HEK293T (cell line): ENCODE data around the gene ERCC5.

ENCODE experiments used
- CTCF ChIA-PET: fragments of 350-600 bp; formaldehyde crosslinking; extraction: SDS; loops from one replicate; lab custom pipeline; 2021; ENCODE audit warnings: antibody characterized with exemption, inconsistent platforms; lab: Yijun Ruan, JAX
- POLR2A ChIA-PET: fragments of 350-600 bp; formaldehyde crosslinking; extraction: SDS; loops from one replicate; lab custom pipeline; 2020; ENCODE audit warnings: antibody characterized with exemption, inconsistent platforms; lab: Yijun Ruan, JAX
- DNase-seq: peaks from one replicate; pipeline ENCODE4 v3.0.0; 2012; ENCODE audit warnings: mixed read lengths; ENCODE audit errors: extremely low spot score
- ARNT ChIP-seq: fragments of 450-650 bp; IDR thresholded peaks from 2 replicates; pipeline ENCODE4 v1.6.1; 2017; ENCODE audit warnings: mild to moderate bottlenecking
- BHLHE40 ChIP-seq: fragments of 450-650 bp; IDR thresholded peaks from 2 replicates; pipeline ENCODE4 v1.6.1; 2016; ENCODE audit warnings: mild to moderate bottlenecking, moderate library complexity, borderline replicate concordance
- CTBP1 ChIP-seq: fragments of 450-650 bp; IDR thresholded peaks from 2 replicates; pipeline ENCODE4 v1.6.1; 2016; ENCODE audit warnings: borderline replicate concordance
- ELF4 ChIP-seq: fragments of 450-650 bp; IDR thresholded peaks from 2 replicates; pipeline ENCODE4 v1.6.1; 2017; ENCODE audit warnings: antibody characterized with exemption
- FOXA1 ChIP-seq: fragments of 450-650 bp; IDR thresholded peaks from 2 replicates; pipeline ENCODE4 v1.6.1; 2016; ENCODE audit warnings: mild to moderate bottlenecking
- FOXK2 ChIP-seq: fragments of 450-650 bp; IDR thresholded peaks from 2 replicates; pipeline ENCODE4 v1.6.1; 2016; ENCODE audit warnings: mild to moderate bottlenecking
- FOXM1 ChIP-seq: fragments of 450-650 bp; IDR thresholded peaks from 2 replicates; pipeline ENCODE4 v1.6.1; 2017; ENCODE audit warnings: mild to moderate bottlenecking, borderline replicate concordance
- HDGF ChIP-seq: fragments of 450-650 bp; IDR thresholded peaks from 2 replicates; pipeline ENCODE4 v1.6.1; 2017; ENCODE audit warnings: antibody characterized with exemption, borderline replicate concordance
- L3MBTL2 ChIP-seq: fragments of 450-650 bp; conservative IDR thresholded peaks from 2 replicates; pipeline ENCODE4 v1.6.1; 2016; ENCODE audit warnings: mild to moderate bottlenecking
- LEF1 ChIP-seq: fragments of 450-650 bp; IDR thresholded peaks from 2 replicates; pipeline ENCODE4 v1.6.1; 2017; ENCODE audit warnings: mild to moderate bottlenecking, borderline replicate concordance
- NFRKB ChIP-seq: fragments of 450-650 bp; IDR thresholded peaks from 2 replicates; pipeline ENCODE4 v1.6.1; 2016; ENCODE audit warnings: mild to moderate bottlenecking, moderate library complexity
- SP1 ChIP-seq: fragments of 450-650 bp; IDR thresholded peaks from 2 replicates; pipeline ENCODE4 v1.6.1; 2017
- SUZ12 ChIP-seq: fragments of 450-650 bp; IDR thresholded peaks from 2 replicates; pipeline ENCODE4 v1.6.1; 2016; ENCODE audit warnings: mild to moderate bottlenecking
- TARDBP ChIP-seq: fragments of 450-650 bp; IDR thresholded peaks from 2 replicates; pipeline ENCODE4 v1.6.1; 2016
- ZNF384 ChIP-seq: fragments of 450-650 bp; IDR thresholded peaks from 2 replicates; pipeline ENCODE4 v1.6.1; 2016
- TF ChIP-seq, protein P1 (sequence below): fragments of 450-650 bp; IDR thresholded peaks from 2 replicates; pipeline ENCODE4 v1.6.1; 2016

ERCC5 gene

GRCh38 chr13:102875256-102875655, 29.4 kb downstream of the ERCC5 start:
- no peak for TF ChIP-seq CTBP1
- TF ChIP-seq FOXA1 = no peak
- no peak for TF ChIP-seq LEF1
- TF ChIP-seq, protein P1, sequence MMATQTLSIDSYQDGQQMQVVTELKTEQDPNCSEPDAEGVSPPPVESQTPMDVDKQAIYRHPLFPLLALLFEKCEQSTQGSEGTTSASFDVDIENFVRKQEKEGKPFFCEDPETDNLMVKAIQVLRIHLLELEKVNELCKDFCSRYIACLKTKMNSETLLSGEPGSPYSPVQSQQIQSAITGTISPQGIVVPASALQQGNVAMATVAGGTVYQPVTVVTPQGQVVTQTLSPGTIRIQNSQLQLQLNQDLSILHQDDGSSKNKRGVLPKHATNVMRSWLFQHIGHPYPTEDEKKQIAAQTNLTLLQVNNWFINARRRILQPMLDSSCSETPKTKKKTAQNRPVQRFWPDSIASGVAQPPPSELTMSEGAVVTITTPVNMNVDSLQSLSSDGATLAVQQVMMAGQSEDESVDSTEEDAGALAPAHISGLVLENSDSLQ = no peak
- no peak for TF ChIP-seq SUZ12
- ChIA-PET CTCF (no interaction called here), POLR2A (no interaction called here)
- no peak for DNase-seq

GRCh38 chr13:102877303-102877702, 31.5 kb downstream of the ERCC5 start:
- TF ChIP-seq ARNT = no peak
- TF ChIP-seq NFRKB = no peak
- TF ChIP-seq SP1 = no peak
- no peak for TF ChIP-seq FOXK2
- TF ChIP-seq TARDBP = no peak
- TF ChIP-seq ZNF384 = no peak
- no peak for TF ChIP-seq CTBP1
- no peak for TF ChIP-seq L3MBTL2
- no peak for TF ChIP-seq FOXA1
- TF ChIP-seq, protein P1 = no peak
- no peak for TF ChIP-seq SUZ12
- no peak for TF ChIP-seq HDGF
- no peak for TF ChIP-seq FOXM1
- no peak for TF ChIP-seq ELF4
- TF ChIP-seq LEF1 = no peak
- no peak for TF ChIP-seq BHLHE40
- ChIA-PET POLR2A (no interaction called here), CTCF (no interaction called here)
- DNase-seq = no peak

DNA sequence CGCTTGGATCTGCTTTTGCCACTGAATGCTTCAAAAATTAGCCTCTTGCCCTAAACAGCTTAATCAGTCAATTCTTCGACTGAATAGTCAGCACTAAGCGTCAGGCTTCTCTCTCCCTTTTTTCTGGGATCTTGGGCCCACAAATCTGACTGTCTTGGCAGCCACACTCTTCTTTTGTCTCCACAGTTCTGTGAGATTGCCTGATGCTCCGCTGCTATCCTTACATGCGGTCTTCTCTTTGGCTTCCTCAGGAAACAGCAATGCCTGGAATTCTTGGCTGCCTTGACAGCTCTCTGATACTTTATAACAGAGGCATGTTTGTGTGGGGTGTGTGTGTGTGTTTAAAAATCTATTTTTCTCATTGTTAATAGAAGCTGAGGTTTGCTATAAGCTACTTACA, 32.6 kb downstream of the ERCC5 start:
- DNase-seq = no peak
- POLR2A ChIA-PET = no interaction called here
- TF ChIP-seq FOXK2 = no peak
- TF ChIP-seq ELF4 = no peak
- no peak for TF ChIP-seq FOXM1
- no peak for TF ChIP-seq HDGF
- TF ChIP-seq CTBP1 = no peak
- TF ChIP-seq NFRKB = no peak
- TF ChIP-seq ZNF384 = no peak
- no peak for TF ChIP-seq L3MBTL2
- no peak for TF ChIP-seq SP1
- no peak for TF ChIP-seq ARNT
- no peak for TF ChIP-seq TARDBP
- TF ChIP-seq, protein P1 = no peak
- CTCF ChIA-PET = no interaction called here

GRCh38 chr13:102879793-102880499, 34.1 kb downstream of the ERCC5 start:
- DNase-seq = no peak
- ChIA-PET POLR2A (no interaction called here), CTCF (interaction anchor here (1.5 kb wide), 1 partner anchor 10 kb away, joined by 5 read pairs; no protein-coding TSS in a partner anchor)
- TF ChIP-seq HDGF = no peak
- no peak for TF ChIP-seq FOXK2
- TF ChIP-seq ARNT = no peak
- no peak for TF ChIP-seq L3MBTL2
- no peak for TF ChIP-seq LEF1
- no peak for TF ChIP-seq NFRKB
- no peak for TF ChIP-seq SUZ12
- no peak for TF ChIP-seq FOXM1
- no peak for TF ChIP-seq FOXA1
- TF ChIP-seq TARDBP = no peak
- TF ChIP-seq, protein P1 = no peak
- no peak for TF ChIP-seq ELF4
- no peak for TF ChIP-seq BHLHE40
- TF ChIP-seq SP1 = no peak
- TF ChIP-seq ZNF384 = no peak

DNA sequence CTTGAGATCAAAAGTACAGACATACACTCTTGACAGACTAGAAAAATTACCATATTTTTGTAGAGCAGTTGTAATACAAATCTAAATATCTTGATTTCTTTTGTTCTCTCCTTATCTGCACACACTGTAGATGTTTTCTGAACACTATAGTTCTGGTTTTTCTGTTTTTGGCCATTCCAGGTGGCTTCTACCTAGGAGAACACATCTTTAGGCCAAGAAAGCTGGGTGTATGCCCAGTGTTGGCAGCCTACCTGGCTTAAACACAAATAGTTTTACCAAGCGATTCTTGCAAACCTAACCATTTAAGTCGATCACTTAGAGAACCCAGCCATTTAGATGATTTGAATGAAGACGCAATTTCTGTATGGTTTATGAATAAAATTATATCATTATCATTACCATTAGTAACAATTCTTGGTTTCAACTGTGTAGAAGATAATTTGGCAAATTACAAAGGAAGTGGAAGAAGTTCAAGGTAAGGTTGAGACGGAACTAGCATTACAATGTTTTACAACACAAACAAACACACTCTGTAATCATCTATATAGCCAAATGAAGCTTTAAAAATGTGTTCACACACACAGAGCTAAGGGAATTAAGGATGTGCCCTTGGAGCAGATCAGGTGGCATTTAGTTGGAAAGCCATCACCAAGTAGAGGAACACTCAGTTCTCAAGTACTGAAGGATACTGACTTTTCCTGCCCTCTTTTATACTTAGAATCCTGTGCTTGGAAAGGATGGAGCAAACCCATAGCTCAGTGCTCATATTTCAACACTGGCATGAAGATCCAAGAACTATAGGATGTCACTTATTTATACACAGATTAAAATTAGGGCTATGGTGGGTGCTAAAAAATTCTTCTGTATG, 36.2 kb downstream of the ERCC5 start:
- DNase-seq = no peak
- POLR2A ChIA-PET = no interaction called here

More for the DNA sequence above, 36.2 kb downstream of the ERCC5 start:
- CTCF ChIA-PET = no interaction called here
- TF ChIP-seq LEF1 (no peak), FOXA1 (no peak), FOXM1 (no peak), ZNF384 (no peak), CTBP1 (no peak), SUZ12 (no peak), HDGF (no peak), FOXK2 (no peak), ELF4 (no peak), SP1 (no peak), TARDBP (no peak), NFRKB (no peak), L3MBTL2 (no peak), BHLHE40 (no peak)
